K562 (cell line): ENCODE measurements around the gene NFIB. TPM values are rescaled to one million over a fixed set of nuclear protein-coding genes. Genes with fewer than 3 reads are reported as not detected.

ENCODE experiments used
- ATAC-seq: fragments of 200-7000 bp; cut with Tn5 transposase; 3 replicates; pipeline ENCODE4 v1.9.1; 2020; ENCODE audit warnings: moderate library complexity
- BruUV-seq: library from RNA; stranded (reverse); fragments of 400-500 nt; replicated peaks from 2 replicates; lab custom pipeline; 2021; lab: Mats Ljungman, UMichigan
- CTCF ChIA-PET: fragments of 300-600 bp; formaldehyde crosslinking; extraction: SDS; loops from one replicate; lab custom pipeline; 2021; ENCODE audit warnings: low intra/inter-chr PET ratio; lab: Yijun Ruan, JAX
- POLR2A ChIA-PET: fragments of 300-600, 350-650 bp; sonication (Branson Sonifier 250); formaldehyde crosslinking; extraction: SDS; loops from one replicate; lab custom pipeline; 2021; ENCODE audit warnings: antibody characterized with exemption, inconsistent platforms; lab: Yijun Ruan, JAX
- DNase-seq, 4 experiments: peaks; one replicate each; pipeline versions ENCODE4 v3.0.0 to v3.0.0-alpha.2; 2011 to 2018; ENCODE audit warnings: low spot score in 3 of 4, mixed read lengths in 3 of 4; ENCODE audit errors: extremely low read depth in 1 of 4
- FAIRE-seq: peaks from 2 replicates; lab custom pipeline; 2011; peaks lifted over from hg19 to GRCh38; lab: Jason Lieb, UNC
- H2AFZ ChIP-seq: 2 replicates; pipeline ENCODE4 v1.6.0; 2011; ENCODE audit warnings: low read depth, low read length, control low read depth, inconsistent platforms
- H3K27ac ChIP-seq: fragments of 200-600 bp; 3 replicates; pipeline ENCODE4 v1.8.0; 2011; ENCODE audit warnings: low read depth, mild to moderate bottlenecking, control low read depth, inconsistent platforms, low read length, moderate library complexity, mixed read lengths; ENCODE audit errors: extremely low read depth
- H3K27me3 ChIP-seq, 2 experiments: fragments of 300-600 bp in 1 of 2; 2 replicates in 1 of 2; 3 replicates in 1 of 2; pipeline versions ENCODE4 v1.6.0 to v1.8.0; 2011; ENCODE audit warnings: inconsistent platforms in 2 of 2, low read length in 2 of 2, mild to moderate bottlenecking in 1 of 2, mixed read lengths in 1 of 2, moderate library complexity in 1 of 2; ENCODE audit not compliant: control insufficient read depth in 2 of 2, insufficient read depth in 2 of 2
- H3K36me3 ChIP-seq: fragments of 300-600 bp; 3 replicates; pipeline ENCODE4 v1.8.0; 2011; ENCODE audit warnings: mild to moderate bottlenecking, low read length, inconsistent platforms; ENCODE audit not compliant: control insufficient read depth, insufficient read depth
- H3K4me1 ChIP-seq, 2 experiments: fragments of 200-600 bp in 1 of 2; replicated peaks in 1 of 2; 2 replicates in 1 of 2; 3 replicates in 1 of 2; pipeline versions ENCODE4 v1.5.1 to v1.8.0; 2011; ENCODE audit warnings: inconsistent platforms in 2 of 2, low read length in 2 of 2, mild to moderate bottlenecking in 1 of 2, mixed read lengths in 1 of 2, moderate library complexity in 1 of 2; ENCODE audit not compliant: control insufficient read depth in 2 of 2, insufficient read depth in 2 of 2
- H3K4me2 ChIP-seq: 2 replicates; pipeline ENCODE4 v1.6.1; 2011; ENCODE audit warnings: low read length, control low read depth, inconsistent platforms, mixed read lengths; ENCODE audit not compliant: insufficient read depth
- H3K4me3 ChIP-seq: fragments of 200-600 bp; sonication (generic), shearing (Covaris generic); 2 replicates; pipeline ENCODE4 v1.5.1; 2016; ENCODE audit warnings: control low read depth, inconsistent platforms
- H3K79me2 ChIP-seq: fragments of 200-600 bp; 3 replicates; pipeline ENCODE4 v1.8.0; 2011; ENCODE audit warnings: low read length, inconsistent platforms; ENCODE audit not compliant: control insufficient read depth, insufficient read depth
- H3K9ac ChIP-seq, 2 experiments: 2 replicates each; pipeline versions ENCODE4 v1.6.0 to v1.6.1; 2011; ENCODE audit warnings: low read depth in 2 of 2, low read length in 2 of 2, control low read depth in 1 of 2, inconsistent platforms in 1 of 2, mild to moderate bottlenecking in 1 of 2, mixed read lengths in 1 of 2; ENCODE audit not compliant: insufficient read depth in 1 of 2
- H3K9me1 ChIP-seq: one replicate; pipeline ENCODE4 v1.6.0; 2011; ENCODE audit warnings: inconsistent platforms, mild to moderate bottlenecking, low read length, moderate library complexity; ENCODE audit not compliant: control insufficient read depth, insufficient read depth
- H3K9me3 ChIP-seq: replicated peaks from 2 replicates; pipeline ENCODE4 v1.5.1; 2011; ENCODE audit warnings: low read depth, low read length, inconsistent platforms; ENCODE audit not compliant: control insufficient read depth, insufficient read depth
- H4K20me1 ChIP-seq: replicated peaks from 2 replicates; pipeline ENCODE4 v1.6.1; 2011; ENCODE audit warnings: low read length, inconsistent platforms, mixed read lengths; ENCODE audit not compliant: control insufficient read depth, insufficient read depth
- HLTF ChIP-seq: fragments of 450-650 bp; IDR thresholded peaks from 2 replicates; pipeline ENCODE4 v1.6.1; 2016
- ID3 ChIP-seq, 2 experiments: fragments of 250-450 bp in 1 of 2; fragments of 450-650 bp in 1 of 2; sonication (Bioruptor Pico) in 1 of 2; IDR thresholded peaks; 2 replicates each; pipeline versions ENCODE4 v1.6.1 to v1.8.0; 2016 to 2021; ENCODE audit warnings: mild to moderate bottlenecking in 2 of 2, moderate library complexity in 2 of 2, missing compliant biosample characterization in 1 of 2, missing genetic modification characterization in 1 of 2
- KLF13 ChIP-seq: fragments of 450-650 bp; IDR thresholded peaks from 2 replicates; pipeline ENCODE4 v1.6.1; 2016; ENCODE audit warnings: missing genetic modification characterization, low read depth, mild to moderate bottlenecking, missing compliant biosample characterization, moderate library complexity, borderline replicate concordance
- ZNF224 ChIP-seq: sonication (generic); formaldehyde crosslinking; IDR thresholded peaks from 2 replicates; pipeline ENCODE4 v1.8.0; 2022; ENCODE audit warnings: mild to moderate bottlenecking, missing genetic modification reagents
- WGBS: fragments of 100-300 bp; shearing (Covaris generic); methylation state at CpG from one replicate; pipeline ENCODE4 v1.1.6; 2016; ENCODE audit warnings: low coverage, mixed read lengths; ENCODE audit not compliant: insufficient coverage; ENCODE audit errors: missing lambda C conversion rate; 5-methylcytosine and 5-hydroxymethylcytosine counted together
- in situ Hi-C: fragments of 300-500 bp; cut with MboI; formaldehyde crosslinking; loops from 4 replicates; pipeline ENCODE4 v1.15.0; 2018; ENCODE audit warnings: inconsistent platforms, mixed read lengths
- intact Hi-C: fragments of 100-400 bp; cut with micrococcal nuclease; formaldehyde crosslinking; loops from 2 replicates; pipeline ENCODE4 v1.14.2; 2022
- polyA plus RNA-seq, 8 experiments: library from polyadenylated mRNA; depleted of rRNA in 4 of 8; stranded (reverse) in 5 of 8; unstranded in 3 of 8; fragments of >200 nt; fragmentation: Nextera tagmentation in 2 of 8; fragmentation: Illumina TruSeq in 1 of 8; extraction: Ambion mirVana in 2 of 8; extraction: Trizol in 1 of 8; gene quantifications; 2 replicates each; pipeline versions ENCODE4 v1.2.1 to v1.2.3, GENCODE V29; 2011 to 2014; ENCODE audit warnings: inconsistent platforms in 1 of 8, missing spikeins in 1 of 8
- total RNA-seq, 7 experiments: library from RNA; depleted of rRNA in 6 of 7; stranded (reverse); fragments of >200 nt in 6 of 7; fragmentation: Illumina TruSeq in 2 of 7; extraction: Trizol in 2 of 7; gene quantifications; 2 replicates each; pipeline versions ENCODE4 v1.2.1 to v1.2.3, GENCODE V29; 2011 to 2021; ENCODE audit warnings: low replicate concordance in 1 of 7

Gene NFIB
- total and polyA plus RNA-seq, 9 of the 15 experiments (the other 6 are each of a cell fraction or from before 2014, with no cell fraction given) = 1.2 to 3.3 (median 1.9) TPM

DNA sequence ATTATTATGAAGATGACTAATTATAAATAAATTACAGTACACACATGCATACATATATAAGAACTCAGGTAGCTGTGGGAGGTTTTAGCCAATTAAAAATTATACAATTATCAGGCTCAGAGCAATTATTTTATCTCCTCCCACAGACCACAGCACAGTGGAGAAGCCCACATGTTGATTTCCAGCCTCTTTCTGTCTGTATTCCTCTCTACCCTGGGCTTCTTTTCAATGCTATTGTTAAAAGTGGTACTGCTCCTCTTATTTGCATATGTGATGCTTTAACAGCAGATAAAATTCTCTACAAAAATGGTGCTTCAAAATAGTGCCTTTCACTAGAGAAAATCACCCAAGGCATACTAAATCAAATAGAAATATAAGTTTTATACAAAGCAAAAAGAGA is 218.7 kb downstream of the NFIB start:
- no peaks in the 10 kb centered on the region for H3K9me1 ChIP-seq
- BruUV-seq = no TSS peak
- no peak overlapping the region for H3K4me2 ChIP-seq
- H4K20me1 ChIP-seq = no peaks in the 10 kb centered on the region
- no peak for DNase-seq
- no peaks in the 10 kb centered on the region for H3K36me3 ChIP-seq
- TF ChIP-seq ZNF224 (no peak), ID3 (CRISPR knock-in tag; IDR thresholded peaks at IDR 0.05) (no peak), ID3 (tag; IDR thresholded peaks at IDR 0.05) (no peak), KLF13 (tag) (no peak)
- in situ Hi-C loops (no loop called here), intact Hi-C loops (no loop called here)
- H3K9me3 ChIP-seq = no peaks in the 10 kb centered on the region
- no peak overlapping the region for H3K4me3 ChIP-seq
- CTCF ChIA-PET = no interaction called here
- POLR2A ChIA-PET = interaction anchor here (0.6 kb wide), 1 partner anchor 1104 kb away, joined by 3 read pairs; no protein-coding TSS in a partner anchor
- H3K9ac ChIP-seq = no peak overlapping the region
- no peak for ATAC-seq
- no peak overlapping the region for H3K27ac ChIP-seq
- H3K4me1 ChIP-seq = no peaks in the 10 kb centered on the region
- FAIRE-seq = no peak
- no peaks in the 10 kb centered on the region for H3K79me2 ChIP-seq
- H3K27me3 ChIP-seq = no peaks in the 10 kb centered on the region
- H2AFZ ChIP-seq = no peak overlapping the region

GRCh38 chr9:14094491-14094890 is 219.4 kb downstream of the NFIB start:
- H3K4me1 ChIP-seq = no peaks in the 10 kb centered on the region
- H4K20me1 ChIP-seq = no peaks in the 10 kb centered on the region
- H3K9me3 ChIP-seq = no peaks in the 10 kb centered on the region
- WGBS = 24% methylated on average over 5 of the region's 5 CpGs
- TF ChIP-seq HLTF = no peak
- TF ChIP-seq, all 486 proteins: peak for 0
- no peak overlapping the region for H3K9ac ChIP-seq
- DNase-seq (no peak), ATAC-seq (no peak), FAIRE-seq (no peak)
- no peaks in the 10 kb centered on the region for H3K9me1 ChIP-seq
- in situ Hi-C loops (no loop called here), intact Hi-C loops (no loop called here)
- no peaks in the 10 kb centered on the region for H3K79me2 ChIP-seq
- no peaks in the 10 kb centered on the region for H3K27me3 ChIP-seq
- H3K27ac ChIP-seq = no peak overlapping the region
- H3K4me2 ChIP-seq = no peak overlapping the region
- no peak overlapping the region for H3K4me3 ChIP-seq
- H3K36me3 ChIP-seq = no peaks in the 10 kb centered on the region
- ChIA-PET POLR2A (interaction anchor here (0.6 kb wide), 1 partner anchor 1104 kb away, joined by 3 read pairs; no protein-coding TSS in a partner anchor), CTCF (no interaction called here)
- no TSS peak for BruUV-seq
- no peak overlapping the region for H2AFZ ChIP-seq
